ENCODE measurements around the gene TMPRSS5. TPM values are rescaled to one million over a fixed set of nuclear protein-coding genes. Genes with fewer than 3 reads are reported as not detected.

The TMPRSS5 gene
- polyA plus RNA-seq, 1 donor (not counting 4 experiments of a cell fraction or from before 2014, with no cell fraction given): 0.04 TPM

DNA sequence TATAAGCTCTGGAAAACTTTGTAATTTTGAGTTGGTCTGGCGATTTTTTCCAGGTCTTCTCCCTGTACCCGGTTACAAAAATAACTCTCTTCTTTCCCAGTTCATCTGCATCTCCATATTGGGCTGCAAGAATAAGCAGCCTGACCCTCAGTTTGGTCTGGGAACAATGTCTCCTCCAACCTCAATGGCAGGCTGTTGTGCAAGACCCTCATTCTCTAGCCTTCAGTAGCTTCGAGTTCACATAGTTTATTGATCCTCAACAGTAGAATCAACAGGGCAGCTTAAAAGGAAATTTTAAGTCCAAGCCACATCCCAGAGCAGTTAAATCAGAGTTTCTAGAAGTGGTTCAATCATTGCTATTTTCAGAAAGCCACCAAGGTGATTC is 35.3 kb downstream of the TMPRSS5 start:
- H3K9ac ChIP-seq (ENCODE audit: control insufficient read depth, extremely low read depth, insufficient read depth, low read length): no peak overlapping the region
- H3K4me2 ChIP-seq (ENCODE audit: control insufficient read depth, extremely low read depth, insufficient read depth, low read depth, low read length): no peak overlapping the region
- no peaks in the 10 kb centered on the region for H4K20me1 ChIP-seq (ENCODE audit: control insufficient read depth, extremely low read depth, insufficient read depth, low read length)
- peaks cover 15% of the 10 kb centered on the region for H3K4me1 ChIP-seq (ENCODE audit: control insufficient read depth, extremely low read depth, insufficient read depth, low read length)
- FAIRE-seq (no peak), DNase-seq (ENCODE audit: low read depth, low spot score) (no peak)
- no peaks in the 10 kb centered on the region for H3K79me2 ChIP-seq (ENCODE audit: control insufficient read depth, insufficient read depth, low read length)
- H3K36me3 ChIP-seq (ENCODE audit: control insufficient read depth in 2 of 2, extremely low read depth in 1 of 2, insufficient read depth in 2 of 2, low read length in 2 of 2): no peaks in the 10 kb centered on the region
- no peak overlapping the region for H3K4me3 ChIP-seq (ENCODE audit: control insufficient read depth in 2 of 3, extremely low read depth in 1 of 3, insufficient read depth in 2 of 3, low read depth in 1 of 3, low read length in 3 of 3)
- no peaks in the 10 kb centered on the region for H3K9me1 ChIP-seq (ENCODE audit: control insufficient read depth, extremely low read depth, insufficient read depth, low read length)
- dilution Hi-C loops (cut with MboI; ENCODE audit: extremely low pct_ligation_motif_present, low sequenced_read_pairs): no loop called here
- no peak overlapping the region for H3K27ac ChIP-seq (ENCODE audit: control insufficient read depth, insufficient read depth, low read length)
- no peak overlapping the region for H2AFZ ChIP-seq (ENCODE audit: control insufficient read depth, low read length)
- H3K27me3 ChIP-seq (ENCODE audit: control insufficient read depth, extremely low read depth, insufficient read depth, low read length): no peaks in the 10 kb centered on the region
- H3K9me3 ChIP-seq (ENCODE audit: control insufficient read depth, low read depth, low read length): peaks cover 2% of the 10 kb centered on the region
- no peak for TF ChIP-seq EZH2 (IDR thresholded peaks at IDR 0.05; ENCODE audit: low read length)
- no peak for TF ChIP-seq CTCF (optimal IDR thresholded peaks at IDR 0.05 in 1 of 3, IDR thresholded peaks at IDR 0.05 in 1 of 3, conservative IDR thresholded peaks at IDR 0.05 in 1 of 3; ENCODE audit: extremely low read depth in 1 of 3, insufficient read depth in 2 of 3, low read length in 3 of 3)

DNA sequence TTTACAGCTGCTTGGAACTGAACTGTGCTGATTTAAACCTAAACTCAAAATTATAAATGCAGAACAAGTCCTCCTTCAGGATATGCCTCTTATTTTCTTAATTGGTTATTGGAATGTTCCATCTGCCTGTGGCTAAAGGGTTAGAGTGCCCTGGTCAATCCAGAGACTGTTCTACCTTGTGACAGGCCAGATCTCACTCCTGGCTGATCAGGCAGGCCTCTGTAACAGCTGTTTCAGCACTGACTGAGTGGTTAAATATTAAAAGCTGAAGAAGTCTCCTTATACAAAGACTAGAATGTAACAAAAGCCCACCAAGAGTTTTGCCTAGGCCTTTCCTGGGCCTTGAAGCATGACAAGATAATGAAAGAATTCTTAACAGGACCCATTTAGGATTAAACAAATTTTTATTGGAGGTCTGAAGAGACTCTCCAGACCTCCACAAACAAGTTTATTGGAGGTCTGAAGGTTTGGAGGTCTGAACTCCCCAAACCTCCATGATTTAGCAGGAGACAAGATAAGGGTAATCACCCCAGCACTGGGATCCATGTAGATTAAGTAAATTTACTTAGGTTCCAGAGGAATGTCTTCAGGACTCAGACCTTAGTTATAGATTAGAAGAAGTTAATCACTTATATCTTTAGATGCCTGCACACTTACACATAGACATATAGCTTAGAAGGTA is 35.8 kb downstream of the TMPRSS5 start:
- H3K36me3 ChIP-seq (ENCODE audit: control insufficient read depth in 2 of 2, extremely low read depth in 1 of 2, insufficient read depth in 2 of 2, low read length in 2 of 2): no peaks in the 10 kb centered on the region
- no peak overlapping the region for H3K4me2 ChIP-seq (ENCODE audit: control insufficient read depth, extremely low read depth, insufficient read depth, low read depth, low read length)
- H3K79me2 ChIP-seq (ENCODE audit: control insufficient read depth, insufficient read depth, low read length): no peaks in the 10 kb centered on the region
- dilution Hi-C loops (cut with MboI; ENCODE audit: extremely low pct_ligation_motif_present, low sequenced_read_pairs): no loop called here
- no peak overlapping the region for H2AFZ ChIP-seq (ENCODE audit: control insufficient read depth, low read length)
- H3K9ac ChIP-seq (ENCODE audit: control insufficient read depth, extremely low read depth, insufficient read depth, low read length): no peak overlapping the region
- no peak overlapping the region for H3K4me3 ChIP-seq (ENCODE audit: control insufficient read depth in 2 of 3, extremely low read depth in 1 of 3, insufficient read depth in 2 of 3, low read depth in 1 of 3, low read length in 3 of 3)
- no peaks in the 10 kb centered on the region for H4K20me1 ChIP-seq (ENCODE audit: control insufficient read depth, extremely low read depth, insufficient read depth, low read length)
- TF ChIP-seq EZH2 (IDR thresholded peaks at IDR 0.05; ENCODE audit: low read length) (no peak), CTCF (optimal IDR thresholded peaks at IDR 0.05 in 1 of 3, IDR thresholded peaks at IDR 0.05 in 1 of 3, conservative IDR thresholded peaks at IDR 0.05 in 1 of 3; ENCODE audit: extremely low read depth in 1 of 3, insufficient read depth in 2 of 3, low read length in 3 of 3) (no peak)
- FAIRE-seq (no peak), DNase-seq (ENCODE audit: low read depth, low spot score) (no peak)
- peaks cover 2% of the 10 kb centered on the region for H3K9me3 ChIP-seq (ENCODE audit: control insufficient read depth, low read depth, low read length)
- H3K9me1 ChIP-seq (ENCODE audit: control insufficient read depth, extremely low read depth, insufficient read depth, low read length): no peaks in the 10 kb centered on the region
- peaks cover 12% of the 10 kb centered on the region for H3K4me1 ChIP-seq (ENCODE audit: control insufficient read depth, extremely low read depth, insufficient read depth, low read length)
- H3K27ac ChIP-seq (ENCODE audit: control insufficient read depth, insufficient read depth, low read length): no peak overlapping the region
- no peaks in the 10 kb centered on the region for H3K27me3 ChIP-seq (ENCODE audit: control insufficient read depth, extremely low read depth, insufficient read depth, low read length)

Data from keratinocyte (primary cell).